NK-92 (cell line): Measurements from ENCODE around the gene RAP1A.
A peak's percentile ranks its signal among the peaks of the same experiment; 100 is the strongest.

ENCODE experiments used
- DNase-seq: peaks from one replicate; lab custom pipeline; 2025; ENCODE audit not compliant: unreplicated experiment; lab: John Stamatoyannopoulos, UW

RAP1A gene

DNA sequence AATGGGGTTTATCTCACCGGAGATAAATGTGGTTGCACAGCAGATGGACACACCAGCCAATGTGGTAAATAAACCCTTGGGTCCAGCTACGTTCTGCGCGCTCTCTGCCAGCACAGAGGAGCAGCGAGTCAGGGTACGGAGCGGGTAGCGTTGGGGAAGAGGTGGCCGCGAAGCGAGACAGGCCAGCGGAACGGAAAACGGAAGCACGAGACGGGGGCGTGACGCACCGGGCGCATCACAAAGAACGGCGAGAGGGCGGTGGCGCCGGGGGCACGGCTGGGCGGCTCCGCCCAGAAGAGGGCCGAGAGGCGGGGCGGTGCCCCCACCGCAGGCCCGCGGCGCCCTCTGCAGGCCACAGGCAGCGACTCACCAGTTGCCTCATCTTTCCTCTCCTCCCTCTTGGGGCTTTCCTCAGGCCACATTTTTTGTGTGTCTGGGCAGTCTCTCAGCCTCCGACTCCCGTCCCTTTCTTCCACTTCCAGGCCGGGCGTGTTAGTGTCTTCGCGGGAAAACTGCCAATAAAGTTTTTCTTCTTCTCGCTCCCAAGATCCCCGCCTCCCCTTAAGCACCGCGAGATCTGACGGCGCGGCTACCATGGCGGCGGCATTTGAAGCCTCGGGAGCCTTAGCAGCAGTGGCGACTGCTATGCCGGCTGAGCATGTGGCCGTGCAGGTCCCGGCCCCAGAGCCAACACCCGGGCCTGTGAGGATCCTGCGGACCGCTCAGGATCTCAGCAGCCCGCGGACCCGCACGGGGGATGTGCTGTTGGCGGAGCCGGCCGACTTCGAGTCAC, 135.9 kb downstream of the RAP1A start, which contains the start of gene DDX20:
TSS of gene DDX20 (plus strand) at position 571 of the 793 bp plus-strand sequence. CDS start at position 595, 24 bp downstream.
- peak; percentile 69 for DNase-seq

- no peak for DNase-seq
Measured at GRCh38 chr1:111756124-111756513, 136.5 kb downstream of the RAP1A start.

GRCh38 chr1:111758373-111758772, 138.8 kb downstream of the RAP1A start:
- no peak for DNase-seq

- no peak for DNase-seq
Measured at GRCh38 chr1:111761717-111762116, 142.1 kb downstream of the RAP1A start.

- no peak for DNase-seq
Measured at GRCh38 chr1:111762332-111762731, 142.7 kb downstream of the RAP1A start.
